Fibroblast of lung (primary cell): ENCODE data around the gene GCLM. TPM values are rescaled to one million over a fixed set of nuclear protein-coding genes. Genes with fewer than 3 reads are reported as not detected.
A peak's percentile ranks its signal among the peaks of the same experiment; 100 is the strongest.

Experiments used
- DNase-seq, 2 donors: peaks; one replicate each; pipeline versions ENCODE4 v3.0.0 to v3.0.0-alpha.2; 2010; ENCODE audit warnings: low read depth in 2 of 2
- H2AFZ ChIP-seq: 2 replicates; pipeline ENCODE4 v1.5.1; 2012; ENCODE audit warnings: low read length, control low read depth, inconsistent platforms
- H3K27ac ChIP-seq: 2 replicates; pipeline ENCODE4 v1.5.1; 2011; ENCODE audit warnings: low read length, control low read depth; ENCODE audit not compliant: insufficient read depth
- H3K27me3 ChIP-seq: 2 replicates; pipeline ENCODE4 v1.5.1; 2011; ENCODE audit warnings: mild to moderate bottlenecking, low read length; ENCODE audit not compliant: control insufficient read depth, insufficient read depth
- H3K36me3 ChIP-seq: 2 replicates; pipeline ENCODE4 v1.5.1; 2011; ENCODE audit warnings: low read length; ENCODE audit not compliant: control insufficient read depth, insufficient read depth
- H3K4me1 ChIP-seq: 2 replicates; pipeline ENCODE4 v1.5.1; 2011; ENCODE audit warnings: low read length; ENCODE audit not compliant: control insufficient read depth, insufficient read depth; ENCODE audit errors: extremely low read depth
- H3K4me2 ChIP-seq: 2 replicates; pipeline ENCODE4 v1.5.1; 2011; ENCODE audit warnings: low read length, control low read depth; ENCODE audit not compliant: insufficient read depth; ENCODE audit errors: extremely low read depth
- H3K4me3 ChIP-seq, 4 experiments: fragments of 200-600 bp in 1 of 4; sonication (generic) in 1 of 4; replicated peaks in 1 of 4; 2 replicates each; pipeline ENCODE4 v1.5.1; 2011 to 2016; ENCODE audit warnings: low read length in 4 of 4, low read depth in 3 of 4, mild to moderate bottlenecking in 3 of 4, control low read depth in 2 of 4, inconsistent platforms in 1 of 4, mixed read lengths in 1 of 4; ENCODE audit not compliant: insufficient read depth in 1 of 4; ENCODE audit errors: control extremely low read depth in 1 of 4
- H3K79me2 ChIP-seq: 2 replicates; pipeline ENCODE4 v1.5.1; 2012; ENCODE audit warnings: mild to moderate bottlenecking, low read length, inconsistent platforms; ENCODE audit not compliant: control insufficient read depth, insufficient read depth
- H3K9ac ChIP-seq: 2 replicates; pipeline ENCODE4 v1.5.1; 2011; ENCODE audit warnings: mild to moderate bottlenecking, low read length, control low read depth; ENCODE audit not compliant: insufficient read depth
- H3K9me3 ChIP-seq: 2 replicates; pipeline ENCODE4 v1.5.1; 2012; ENCODE audit warnings: low read depth, low read length; ENCODE audit not compliant: control insufficient read depth, insufficient read depth
- H4K20me1 ChIP-seq: 2 replicates; pipeline ENCODE4 v1.5.1; 2011; ENCODE audit warnings: low read length; ENCODE audit not compliant: control insufficient read depth, insufficient read depth; ENCODE audit errors: extremely low read depth
- CTCF ChIP-seq, 2 donors: IDR thresholded peaks in 1 of 2; conservative IDR thresholded peaks in 1 of 2; 1 replicate in 1 of 2; 2 replicates in 1 of 2; pipeline ENCODE4 v1.5.1; 2011 to 2012; ENCODE audit warnings: low read length in 2 of 2, control low read depth in 1 of 2, inconsistent platforms in 1 of 2, low read depth in 1 of 2, mild to moderate bottlenecking in 1 of 2
- EZH2 ChIP-seq: IDR thresholded peaks from 2 replicates; pipeline ENCODE4 v1.5.1; 2012; ENCODE audit warnings: low read length, control low read depth, mild to moderate bottlenecking; ENCODE audit errors: missing control alignments
- polyA minus RNA-seq: library from RNA; depleted of rRNA, polyadenylated mRNA; stranded (reverse); fragments of >200 nt; gene quantifications from 2 replicates; pipeline ENCODE4 v1.2.3, GENCODE V29; 2011; ENCODE audit warnings: low replicate concordance
- polyA plus RNA-seq, 2 donors: library from polyadenylated mRNA; depleted of rRNA in 1 of 2; stranded (reverse) in 1 of 2; unstranded in 1 of 2; fragments of >200 nt; gene quantifications; 2 replicates each; pipeline ENCODE4 v1.2.1, GENCODE V29; 2011 to 2012; ENCODE audit warnings: missing spikeins in 1 of 2
- total RNA-seq: library from RNA; depleted of rRNA; stranded (reverse); fragments of >200 nt; gene quantifications from 2 replicates; pipeline ENCODE4 v1.2.1, GENCODE V29; 2014

The GCLM gene
- total RNA-seq (16.2 and 28.6 TPM in 2 replicates), polyA plus RNA-seq (35.8 and 45.4 TPM in 2 replicates), polyA minus RNA-seq (3.4 and 3.5 TPM in 2 replicates)
- polyA plus RNA-seq (2012), result 28.0 and 29.9 TPM in 2 replicates

- H3K4me2 ChIP-seq, result peak within 1 kb of the TSS; percentile 77
- H4K20me1 ChIP-seq, result no peaks in the 10 kb centered on the region
- peak; percentile 93 to 95 for DNase-seq
- H3K9me3 ChIP-seq, result no peaks in the 10 kb centered on the region
- H3K79me2 ChIP-seq, result peaks cover 40% of the 10 kb centered on the region
- H3K9ac ChIP-seq, result peak within 1 kb of the TSS; percentile 85
- peak; percentile 56 to 58 for TF ChIP-seq CTCF (conservative IDR thresholded peaks at IDR 0.05 in 1 of 2, IDR thresholded peaks at IDR 0.05 in 1 of 2; ENCODE audit: low read depth in 1 of 2, low read length in 2 of 2)
- TF ChIP-seq EZH2, result no peak
- no peaks in the 10 kb centered on the region for H3K27me3 ChIP-seq
- H3K4me3 ChIP-seq, result peak within 1 kb of the TSS; percentile 63 to 92 (median 84)
- H3K36me3 ChIP-seq, result no peaks in the 10 kb centered on the region
- peaks cover 3% of the 10 kb centered on the region for H3K4me1 ChIP-seq
- peak within 1 kb of the TSS; percentile 4 for H2AFZ ChIP-seq
- H3K27ac ChIP-seq, result peak within 1 kb of the TSS; percentile 46
These were observed at the start of gene GCLM for GRCh38 chr1:93909146-93910050. GCLM (minus strand) TSS chr1:93909430; CDS start chr1:93909163, 267 bp downstream.

GRCh38 chr1:93958726-93959100 lies 49.5 kb upstream of the GCLM start:
- no peak for DNase-seq
- Histone ChIP-seq H3K9me3 (no peaks in the 10 kb centered on the region), H3K36me3 (no peaks in the 10 kb centered on the region), H3K9ac (no peak overlapping the region), H3K79me2 (no peaks in the 10 kb centered on the region), H3K4me3 (no peak overlapping the region), H3K4me1 (no peaks in the 10 kb centered on the region), H3K27me3 (no peaks in the 10 kb centered on the region), H3K27ac (no peak overlapping the region), H3K4me2 (no peak overlapping the region), H2AFZ (no peak overlapping the region), H4K20me1 (no peaks in the 10 kb centered on the region)
- no peak for TF ChIP-seq EZH2
- no peak for TF ChIP-seq CTCF (conservative IDR thresholded peaks at IDR 0.05 in 1 of 2, IDR thresholded peaks at IDR 0.05 in 1 of 2; ENCODE audit: low read depth in 1 of 2, low read length in 2 of 2)

- Histone ChIP-seq H3K9ac (no peak overlapping the region), H4K20me1 (no peaks in the 10 kb centered on the region), H3K79me2 (no peaks in the 10 kb centered on the region), H3K4me3 (no peak overlapping the region), H3K4me1 (no peaks in the 10 kb centered on the region), H3K27me3 (no peaks in the 10 kb centered on the region), H3K27ac (no peak overlapping the region), H3K9me3 (no peaks in the 10 kb centered on the region), H3K4me2 (no peak overlapping the region), H3K36me3 (no peaks in the 10 kb centered on the region), H2AFZ (no peak overlapping the region)
- DNase-seq, result no peak
- no peak for TF ChIP-seq EZH2
- TF ChIP-seq CTCF (conservative IDR thresholded peaks at IDR 0.05 in 1 of 2, IDR thresholded peaks at IDR 0.05 in 1 of 2; ENCODE audit: low read depth in 1 of 2, low read length in 2 of 2), result no peak
These were observed 48.9 kb upstream of the GCLM start for GRCh38 chr1:93958032-93958725.
